ENCODE results near the gene GASK1A.

The GASK1A gene

GRCh38 chr3:43015991-43016865, 37.1 kb downstream of the GASK1A start:
- H3K9me3 ChIP-seq = no peaks in the 10 kb centered on the region
- no peak overlapping the region for H3K27ac ChIP-seq
- H3K4me3 ChIP-seq = no peak overlapping the region
- DNase-seq = no peak
- TF ChIP-seq CTCF (IDR thresholded peaks at IDR 0.05) = no peak
- H3K4me1 ChIP-seq = peaks cover 0 to 15% (median 7%) of the 10 kb centered on the region in 4 donors
- H3K36me3 ChIP-seq = no peaks in the 10 kb centered on the region
- no peaks in the 10 kb centered on the region for H3K27me3 ChIP-seq
- intact Hi-C loops (cut with DNase I; ENCODE audit: low total_unique reads) = no loop called here

GRCh38 chr3:43017004-43017403, 37.9 kb downstream of the GASK1A start:
- no peak overlapping the region for H3K4me3 ChIP-seq
- no peaks in the 10 kb centered on the region for H3K36me3 ChIP-seq
- peaks cover 0 to 22% (median 9%) of the 10 kb centered on the region in 4 donors for H3K4me1 ChIP-seq
- no peak overlapping the region for H3K27ac ChIP-seq
- no peaks in the 10 kb centered on the region for H3K9me3 ChIP-seq
- intact Hi-C loops (cut with DNase I; ENCODE audit: low total_unique reads) = no loop called here
- DNase-seq = no peak
- no peaks in the 10 kb centered on the region for H3K27me3 ChIP-seq
- no peak for TF ChIP-seq CTCF (IDR thresholded peaks at IDR 0.05)

GRCh38 chr3:43017593-43018195, 38.6 kb downstream of the GASK1A start:
- no peak for TF ChIP-seq CTCF (IDR thresholded peaks at IDR 0.05)
- H3K27me3 ChIP-seq = no peaks in the 10 kb centered on the region
- H3K27ac ChIP-seq = no peak overlapping the region
- H3K36me3 ChIP-seq = no peaks in the 10 kb centered on the region
- H3K9me3 ChIP-seq = no peaks in the 10 kb centered on the region
- intact Hi-C loops (cut with DNase I; ENCODE audit: low total_unique reads) = no loop called here
- DNase-seq = no peak
- H3K4me3 ChIP-seq = no peak overlapping the region
- peaks cover 0 to 26% (median 9%) of the 10 kb centered on the region in 4 donors for H3K4me1 ChIP-seq

- intact Hi-C loops (cut with DNase I; ENCODE audit: low total_unique reads) = no loop called here
- H3K27ac ChIP-seq = no peak overlapping the region
Measured at GRCh38 chr3:43018246-43018645, 39.1 kb downstream of the GASK1A start.

More at GRCh38 chr3:43018246-43018645, 39.1 kb downstream of the GASK1A start:
- DNase-seq = no peak
- no peaks in the 10 kb centered on the region for H3K36me3 ChIP-seq
- TF ChIP-seq CTCF (IDR thresholded peaks at IDR 0.05) = no peak
- H3K27me3 ChIP-seq = no peaks in the 10 kb centered on the region
- no peaks in the 10 kb centered on the region for H3K9me3 ChIP-seq
- H3K4me1 ChIP-seq = peaks cover 0 to 26% (median 9%) of the 10 kb centered on the region in 4 donors
- no peak overlapping the region for H3K4me3 ChIP-seq

Data from tibial artery (tissue), 4 donors.